Hepatocyte (in vitro differentiated cells): ENCODE measurements around the gene TAF12. TPM values are rescaled to one million over a fixed set of nuclear protein-coding genes. Genes with fewer than 3 reads are reported as not detected.
"Not testable (repeated sequence)": the region's sequence is repeated elsewhere in the genome, so short reads cannot be mapped to it uniquely, and the experiment has no call there.

Experiments
- DNase-seq: peaks from one replicate; pipeline ENCODE4 v3.0.0-alpha.2; 2016; ENCODE audit warnings: low spot score
- H2AFZ ChIP-seq: fragments of 200-600 bp; sonication (generic); 2 replicates; pipeline ENCODE4 v1.6.0; 2016; ENCODE audit warnings: antibody characterized with exemption, mild to moderate bottlenecking
- H3K27ac ChIP-seq: fragments of 200-600 bp; sonication (generic); 2 replicates; pipeline ENCODE4 v1.5.1; 2016; ENCODE audit warnings: mild to moderate bottlenecking
- H3K27me3 ChIP-seq: fragments of 200-600 bp; sonication (generic); 2 replicates; pipeline ENCODE4 v1.6.1; 2016
- H3K36me3 ChIP-seq: fragments of 200-600 bp; sonication (generic); replicated peaks from 2 replicates; pipeline ENCODE4 v1.5.1; 2016; ENCODE audit warnings: low read depth; ENCODE audit not compliant: insufficient read depth
- H3K4me1 ChIP-seq: fragments of 200-600 bp; sonication (generic); 2 replicates; pipeline ENCODE4 v1.5.1; 2016; ENCODE audit warnings: mild to moderate bottlenecking, moderate library complexity; ENCODE audit not compliant: insufficient read depth
- H3K4me2 ChIP-seq: fragments of 200-600 bp; sonication (generic); 2 replicates; pipeline ENCODE4 v1.6.0; 2016
- H3K4me3 ChIP-seq: fragments of 200-600 bp; sonication (generic); 2 replicates; pipeline ENCODE4 v1.5.1; 2016; ENCODE audit warnings: mild to moderate bottlenecking
- H3K79me2 ChIP-seq: fragments of 200-600 bp; sonication (generic); 2 replicates; pipeline ENCODE4 v1.6.0; 2017; ENCODE audit warnings: mild to moderate bottlenecking
- H3K9me2 ChIP-seq: fragments of 200-600 bp; sonication (generic); replicated peaks from 2 replicates; pipeline ENCODE4 v1.6.0; 2017; ENCODE audit warnings: mild to moderate bottlenecking; ENCODE audit not compliant: insufficient read depth
- H3K9me3 ChIP-seq: fragments of 200-600 bp; sonication (generic); 2 replicates; pipeline ENCODE4 v1.5.1; 2016; ENCODE audit warnings: low read depth, mild to moderate bottlenecking
- H4K20me1 ChIP-seq: fragments of 200-600 bp; sonication (generic); 2 replicates; pipeline ENCODE4 v1.6.0; 2016; ENCODE audit warnings: mild to moderate bottlenecking; ENCODE audit not compliant: insufficient read depth, poor library complexity, severe bottlenecking
- EZH2 ChIP-seq: fragments of 200-600 bp; sonication (generic); IDR thresholded peaks from 2 replicates; pipeline ENCODE4 v1.6.1; 2016; ENCODE audit warnings: antibody characterized with exemption, mild to moderate bottlenecking, borderline replicate concordance
- EZH2phosphoT487 ChIP-seq: fragments of 200-600 bp; sonication (generic); IDR thresholded peaks from one replicate; pipeline ENCODE4 v1.6.1; 2018; ENCODE audit warnings: antibody characterized with exemption, mild to moderate bottlenecking, low read depth, moderate library complexity; ENCODE audit not compliant: unreplicated experiment, severe bottlenecking
- WGBS: methylation state at CpG from one replicate; pipeline ENCODE4 v1.1.6; 2016; ENCODE audit warnings: low lambda C conversion rate; ENCODE audit errors: missing lambda C conversion rate; 5-methylcytosine and 5-hydroxymethylcytosine counted together
- polyA plus RNA-seq: library from polyadenylated mRNA; unstranded; fragments of >200 nt; fragmentation: Nextera tagmentation; extraction: Ambion mirVana; gene quantifications from 2 replicates; pipeline ENCODE4 v1.2.1, GENCODE V29; 2016
- total RNA-seq: library from RNA; depleted of rRNA; stranded (reverse); fragments of >200 nt; gene quantifications from 2 replicates; pipeline ENCODE4 v1.2.3, GENCODE V29; 2014
- TF ChIP-seq, protein P1 (sequence below): fragments of 200-600 bp; sonication (generic); IDR thresholded peaks from 2 replicates; pipeline ENCODE4 v1.5.1; 2016; ENCODE audit warnings: antibody characterized with exemption, mild to moderate bottlenecking; ENCODE audit not compliant: poor library complexity

TAF12 gene
- total and polyA plus RNA-seq, 2 experiments from 2014 or later, result 26.5 to 35.0 TPM

DNA sequence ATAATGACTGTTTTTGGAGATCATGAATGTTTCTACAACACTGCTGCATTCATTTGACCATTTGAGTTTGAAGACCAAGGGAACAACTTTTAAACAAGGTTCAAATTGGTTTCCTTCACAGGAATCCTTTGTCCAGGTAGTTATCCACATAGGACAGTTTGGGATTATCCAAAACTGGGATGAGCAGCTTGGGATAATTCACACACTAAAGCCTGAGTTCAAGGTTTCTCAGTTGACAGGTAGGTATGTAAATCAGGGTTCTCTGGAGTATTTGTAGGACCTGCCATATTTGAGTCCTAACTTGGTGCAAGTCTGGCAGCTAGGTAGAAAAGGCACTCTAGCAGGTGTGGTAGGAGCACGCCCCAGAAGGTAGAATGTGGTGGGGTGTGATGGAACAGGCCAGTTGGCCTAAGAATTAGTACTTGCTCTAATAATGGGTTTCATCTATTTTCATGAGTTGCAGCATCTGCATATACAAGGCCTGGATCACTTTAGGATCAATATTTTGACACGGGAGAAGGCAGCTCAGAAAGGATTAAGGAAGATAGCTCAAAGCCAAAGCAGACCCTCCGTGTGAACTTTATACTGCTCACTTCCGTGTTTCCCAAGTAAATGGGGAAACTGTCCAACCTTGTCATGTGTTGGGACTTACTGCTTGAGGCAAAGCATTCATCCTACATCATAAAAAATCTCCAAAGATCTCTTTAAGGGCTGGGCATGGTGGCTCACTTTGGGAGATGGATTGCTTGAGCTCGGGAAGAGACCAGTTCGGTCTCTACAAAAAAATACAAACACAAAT, 64.9 kb downstream of the TAF12 start:
- Histone ChIP-seq H3K4me1 (peaks cover 19% of the 10 kb centered on the region), H3K27ac (no peak overlapping the region), H3K27me3 (no peaks in the 10 kb centered on the region), H3K36me3 (no peaks in the 10 kb centered on the region), H3K9me3 (no peaks in the 10 kb centered on the region), H3K9me2 (no peaks in the 10 kb centered on the region), H2AFZ (no peak overlapping the region), H3K4me2 (no peak overlapping the region), H4K20me1 (peaks cover 34% of the 10 kb centered on the region), H3K4me3 (no peak overlapping the region), H3K79me2 (peaks cover 27% of the 10 kb centered on the region)
- no peak for TF ChIP-seq EZH2phosphoT487
- TF ChIP-seq, protein P1, sequence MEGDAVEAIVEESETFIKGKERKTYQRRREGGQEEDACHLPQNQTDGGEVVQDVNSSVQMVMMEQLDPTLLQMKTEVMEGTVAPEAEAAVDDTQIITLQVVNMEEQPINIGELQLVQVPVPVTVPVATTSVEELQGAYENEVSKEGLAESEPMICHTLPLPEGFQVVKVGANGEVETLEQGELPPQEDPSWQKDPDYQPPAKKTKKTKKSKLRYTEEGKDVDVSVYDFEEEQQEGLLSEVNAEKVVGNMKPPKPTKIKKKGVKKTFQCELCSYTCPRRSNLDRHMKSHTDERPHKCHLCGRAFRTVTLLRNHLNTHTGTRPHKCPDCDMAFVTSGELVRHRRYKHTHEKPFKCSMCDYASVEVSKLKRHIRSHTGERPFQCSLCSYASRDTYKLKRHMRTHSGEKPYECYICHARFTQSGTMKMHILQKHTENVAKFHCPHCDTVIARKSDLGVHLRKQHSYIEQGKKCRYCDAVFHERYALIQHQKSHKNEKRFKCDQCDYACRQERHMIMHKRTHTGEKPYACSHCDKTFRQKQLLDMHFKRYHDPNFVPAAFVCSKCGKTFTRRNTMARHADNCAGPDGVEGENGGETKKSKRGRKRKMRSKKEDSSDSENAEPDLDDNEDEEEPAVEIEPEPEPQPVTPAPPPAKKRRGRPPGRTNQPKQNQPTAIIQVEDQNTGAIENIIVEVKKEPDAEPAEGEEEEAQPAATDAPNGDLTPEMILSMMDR, result no peak
- no peak for TF ChIP-seq EZH2
- no peak for DNase-seq
- 91% methylated on average over 6 of the region's 6 CpGs for WGBS

DNA sequence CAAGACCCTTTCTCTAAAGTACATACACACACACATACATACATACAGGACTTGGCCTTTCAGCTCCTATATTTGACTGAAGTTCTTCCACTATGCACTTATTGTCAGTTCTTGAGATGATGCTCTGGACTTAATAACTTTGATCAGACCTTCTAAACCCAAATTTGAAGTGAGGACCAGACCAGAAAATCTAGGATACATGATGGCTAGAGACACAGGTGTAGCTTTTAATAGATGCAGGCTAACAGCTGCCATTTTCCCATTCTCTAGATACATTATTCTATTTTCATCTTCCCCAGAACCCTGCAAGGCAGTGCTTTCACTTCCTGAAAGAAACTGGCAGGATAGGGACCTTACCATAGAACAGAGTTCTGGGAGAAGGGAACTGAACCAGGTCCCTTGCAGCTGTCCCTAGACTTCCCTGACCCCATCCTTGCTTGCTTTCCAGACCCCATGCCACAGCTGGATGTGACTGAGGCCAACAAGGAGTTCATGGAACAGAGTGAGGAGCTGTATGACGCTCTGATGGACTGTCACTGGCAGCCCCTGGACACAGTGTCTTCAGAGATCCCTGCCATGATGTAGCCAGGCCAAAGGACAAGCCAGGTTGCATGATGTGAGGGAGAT, 65.7 kb downstream of the TAF12 start:
- Histone ChIP-seq H3K79me2 (peaks cover 27% of the 10 kb centered on the region), H3K36me3 (no peaks in the 10 kb centered on the region), H2AFZ (no peak overlapping the region), H3K9me2 (no peaks in the 10 kb centered on the region), H3K27me3 (no peaks in the 10 kb centered on the region), H4K20me1 (peaks cover 34% of the 10 kb centered on the region), H3K27ac (no peak overlapping the region), H3K4me3 (no peak overlapping the region), H3K4me2 (no peak overlapping the region), H3K9me3 (no peaks in the 10 kb centered on the region), H3K4me1 (peaks cover 15% of the 10 kb centered on the region)
- TF ChIP-seq EZH2phosphoT487 (no peak), EZH2 (no peak)
- TF ChIP-seq, protein P1, result no peak
- WGBS, result 85% methylated on average over 1 of the region's 1 CpG
- no peak for DNase-seq

DNA sequence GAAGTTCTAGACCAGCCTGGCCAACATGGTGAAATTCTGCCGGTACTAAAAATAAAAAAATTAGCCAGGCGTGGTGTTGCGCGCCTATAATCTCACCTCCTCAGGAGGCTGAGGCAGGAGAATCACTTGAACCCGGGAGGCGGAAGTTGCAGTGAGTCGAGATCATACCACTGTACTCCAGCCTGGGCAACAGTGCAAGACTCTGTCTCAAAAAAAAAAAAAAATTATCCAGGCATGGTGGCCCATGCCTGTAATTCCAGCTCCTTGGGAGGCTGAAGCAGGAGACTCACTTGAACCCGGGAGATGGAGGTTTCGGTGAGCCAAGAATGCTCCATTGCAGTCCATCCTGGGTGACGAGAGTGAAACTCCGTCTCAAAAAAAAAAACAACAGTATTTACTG, 69.3 kb downstream of the TAF12 start:
- no peaks in the 10 kb centered on the region for H3K79me2 ChIP-seq
- no peaks in the 10 kb centered on the region for H3K4me1 ChIP-seq
- TF ChIP-seq EZH2phosphoT487 (no peak), EZH2 (no peak)
- TF ChIP-seq, protein P1, result no peak
- H3K27me3 ChIP-seq, result no peaks in the 10 kb centered on the region
- H3K27ac ChIP-seq, result no peak overlapping the region
- H3K36me3 ChIP-seq, result no peaks in the 10 kb centered on the region
- H3K4me3 ChIP-seq, result no peak overlapping the region
- DNase-seq, result no peak
- H3K9me3 ChIP-seq, result no peaks in the 10 kb centered on the region
- WGBS, result 98% methylated on average over 11 of the region's 11 CpGs
- no peaks in the 10 kb centered on the region for H3K9me2 ChIP-seq
- H2AFZ ChIP-seq, result no peak overlapping the region
- H3K4me2 ChIP-seq, result no peak overlapping the region
- peaks cover 4% of the 10 kb centered on the region for H4K20me1 ChIP-seq

DNA sequence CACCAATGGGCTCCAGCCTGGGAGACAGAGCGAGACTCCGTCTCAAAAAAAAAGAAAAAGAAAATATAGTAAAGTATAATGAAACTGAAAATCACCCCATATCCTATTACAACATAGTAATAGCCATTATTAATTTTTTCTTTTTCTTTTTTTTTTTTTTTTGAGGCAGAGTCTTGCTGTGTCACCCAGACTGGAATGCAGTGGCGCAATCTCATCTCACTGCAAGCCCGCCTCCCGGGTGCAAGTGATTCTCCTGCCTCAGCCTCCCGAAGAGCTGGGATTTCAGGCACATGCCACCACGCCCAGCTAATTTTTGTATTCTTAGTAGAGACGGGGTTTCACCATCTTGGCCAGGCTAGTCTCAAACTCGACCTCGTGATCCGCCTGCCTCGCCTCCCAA, 70.0 kb downstream of the TAF12 start:
- WGBS, result 94% methylated on average over 12 of the region's 12 CpGs
- not testable (repeated sequence) for H3K9me2 ChIP-seq, H3K27me3 ChIP-seq, H3K9me3 ChIP-seq, H2AFZ ChIP-seq, DNase-seq, H3K4me3 ChIP-seq, H3K36me3 ChIP-seq, H3K79me2 ChIP-seq, H3K4me2 ChIP-seq, H3K4me1 ChIP-seq, H3K27ac ChIP-seq, H4K20me1 ChIP-seq
